ENCODE results near the gene PARVG.

The PARVG gene

DNA sequence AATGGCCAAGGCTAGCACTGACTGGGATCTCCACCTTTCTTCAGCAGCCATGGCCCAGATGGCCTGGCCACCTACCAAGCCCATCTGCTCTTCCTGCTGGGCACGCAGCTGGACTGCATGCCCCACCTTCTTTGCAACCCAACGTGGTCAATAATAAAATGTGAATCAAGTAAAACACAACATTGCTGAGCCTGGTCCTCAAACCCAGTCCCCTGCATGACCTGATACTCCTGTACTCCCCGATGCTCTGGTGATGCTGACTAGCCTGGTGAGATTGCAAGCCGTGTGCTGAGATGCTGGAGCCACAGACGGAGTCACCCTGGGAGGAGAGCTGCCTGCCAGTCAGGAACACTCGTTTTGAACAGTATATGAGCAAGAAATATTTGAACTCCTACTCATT lies 34.0 kb downstream of the PARVG start:
- Histone ChIP-seq H3K27me3 (ENCODE audit: control insufficient read depth in 3 of 3, insufficient read depth in 3 of 3, low read depth in 1 of 3, low read length in 3 of 3) (no peaks in the 10 kb centered on the region), H2BK12ac (ENCODE audit: low read length) (no peak overlapping the region), H3K27ac (replicated peaks; ENCODE audit: low read length) (no peak overlapping the region), H3K4ac (ENCODE audit: low read length) (no peak overlapping the region), H2AFZ (ENCODE audit: low read length) (no peak overlapping the region), H2BK120ac (ENCODE audit: low read depth, low read length) (no peak overlapping the region), H3K14ac (ENCODE audit: low read length) (no peak overlapping the region), H4K8ac (ENCODE audit: low read depth, low read length) (no peak overlapping the region), H3K4me1 (ENCODE audit: control insufficient read depth in 2 of 2, insufficient read depth in 1 of 2, low read depth in 1 of 2, low read length in 2 of 2) (peaks cover 0 to 5% of the 10 kb centered on the region in 2 donors), H2BK15ac (ENCODE audit: low read length) (no peak overlapping the region), H3K79me1 (ENCODE audit: low read depth, low read length) (no peaks in the 10 kb centered on the region), H3K9ac (ENCODE audit: low read depth, low read length, poor library complexity) (no peak overlapping the region), H3K9me3 (replicated peaks in 1 of 2; ENCODE audit: control insufficient read depth in 2 of 2, insufficient read depth in 1 of 2, low read depth in 1 of 2, low read length in 2 of 2) (peaks cover 0 to 4% of the 10 kb centered on the region in 2 donors), H3K4me3 (ENCODE audit: low read length in 2 of 2) (no peak overlapping the region), H3K4me2 (ENCODE audit: insufficient read depth, low read length, poor library complexity, severe bottlenecking) (no peak overlapping the region), H4K91ac (ENCODE audit: low read depth, low read length, poor library complexity) (no peak overlapping the region), H3K23ac (ENCODE audit: low read depth, low read length, poor library complexity) (no peak overlapping the region), H2BK5ac (ENCODE audit: low read length) (no peak overlapping the region), H2AK5ac (ENCODE audit: low read depth, low read length) (no peak overlapping the region), H3K18ac (ENCODE audit: low read length) (no peak overlapping the region), H3K36me3 (replicated peaks in 1 of 2; ENCODE audit: control insufficient read depth in 2 of 2, insufficient read depth in 2 of 2, low read length in 2 of 2) (no peaks in the 10 kb centered on the region)
- WGBS, 2 donors (ENCODE audit: extremely low coverage in 2 of 2, insufficient read length in 2 of 2, insufficient replicate concordance in 1 of 2): no CpG with 5 or more reads among the region's 6 CpGs
- DNase-seq (ENCODE audit: low spot score): no peak

- no peak overlapping the region for H4K8ac ChIP-seq (ENCODE audit: low read depth, low read length)
- H3K27ac ChIP-seq (replicated peaks; ENCODE audit: low read length): no peak overlapping the region
- H2BK12ac ChIP-seq (ENCODE audit: low read length): no peak overlapping the region
- H4K91ac ChIP-seq (ENCODE audit: low read depth, low read length, poor library complexity): no peak overlapping the region
- H2AK5ac ChIP-seq (ENCODE audit: low read depth, low read length): no peak overlapping the region
- no peak for DNase-seq (ENCODE audit: low spot score)
- WGBS, 2 donors (ENCODE audit: extremely low coverage in 2 of 2, insufficient read length in 2 of 2, insufficient replicate concordance in 1 of 2): no CpG with 5 or more reads among the region's 4 CpGs
- H3K18ac ChIP-seq (ENCODE audit: low read length): no peak overlapping the region
- H2BK5ac ChIP-seq (ENCODE audit: low read length): no peak overlapping the region
- H3K27me3 ChIP-seq (ENCODE audit: control insufficient read depth in 3 of 3, insufficient read depth in 3 of 3, low read depth in 1 of 3, low read length in 3 of 3): no peaks in the 10 kb centered on the region
- no peak overlapping the region for H2AFZ ChIP-seq (ENCODE audit: low read length)
- no peaks in the 10 kb centered on the region for H3K36me3 ChIP-seq (replicated peaks in 1 of 2; ENCODE audit: control insufficient read depth in 2 of 2, insufficient read depth in 2 of 2, low read length in 2 of 2)
- H3K4me2 ChIP-seq (ENCODE audit: insufficient read depth, low read length, poor library complexity, severe bottlenecking): no peak overlapping the region
- no peak overlapping the region for H3K4ac ChIP-seq (ENCODE audit: low read length)
- H3K4me3 ChIP-seq (ENCODE audit: low read length in 2 of 2): no peak overlapping the region
- no peak overlapping the region for H2BK15ac ChIP-seq (ENCODE audit: low read length)
- no peak overlapping the region for H3K14ac ChIP-seq (ENCODE audit: low read length)
- no peak overlapping the region for H3K9ac ChIP-seq (ENCODE audit: low read depth, low read length, poor library complexity)
- H3K79me1 ChIP-seq (ENCODE audit: low read depth, low read length): no peaks in the 10 kb centered on the region
- H3K4me1 ChIP-seq (ENCODE audit: control insufficient read depth in 2 of 2, insufficient read depth in 1 of 2, low read depth in 1 of 2, low read length in 2 of 2): peaks cover 0 to 5% of the 10 kb centered on the region in 2 donors
- no peak overlapping the region for H2BK120ac ChIP-seq (ENCODE audit: low read depth, low read length)
- H3K23ac ChIP-seq (ENCODE audit: low read depth, low read length, poor library complexity): no peak overlapping the region
- peaks cover 0 to 4% of the 10 kb centered on the region in 2 donors for H3K9me3 ChIP-seq (replicated peaks in 1 of 2; ENCODE audit: control insufficient read depth in 2 of 2, insufficient read depth in 1 of 2, low read depth in 1 of 2, low read length in 2 of 2)
These were observed 34.6 kb downstream of the PARVG start for GRCh38 chr22:44215287-44215686.

GRCh38 chr22:44217346-44217745 lies 36.6 kb downstream of the PARVG start:
- no CpG with 5 or more reads among the region's 7 CpGs for WGBS, 2 donors (ENCODE audit: extremely low coverage in 2 of 2, insufficient read length in 2 of 2, insufficient replicate concordance in 1 of 2)
- no peak overlapping the region for H3K4me2 ChIP-seq (ENCODE audit: insufficient read depth, low read length, poor library complexity, severe bottlenecking)
- H2BK120ac ChIP-seq (ENCODE audit: low read depth, low read length): no peak overlapping the region
- H3K4me1 ChIP-seq (ENCODE audit: control insufficient read depth in 2 of 2, insufficient read depth in 1 of 2, low read depth in 1 of 2, low read length in 2 of 2): no peaks in the 10 kb centered on the region
- no peak overlapping the region for H2BK5ac ChIP-seq (ENCODE audit: low read length)
- no peak overlapping the region for H3K18ac ChIP-seq (ENCODE audit: low read length)
- no peak overlapping the region for H2BK12ac ChIP-seq (ENCODE audit: low read length)
- no peak overlapping the region for H3K27ac ChIP-seq (replicated peaks; ENCODE audit: low read length)
- no peak overlapping the region for H2AFZ ChIP-seq (ENCODE audit: low read length)
- no peak for DNase-seq (ENCODE audit: low spot score)
- peak overlapping the region; percentile 8 for H2AK5ac ChIP-seq (ENCODE audit: low read depth, low read length)
- no peaks in the 10 kb centered on the region for H3K27me3 ChIP-seq (ENCODE audit: control insufficient read depth in 3 of 3, insufficient read depth in 3 of 3, low read depth in 1 of 3, low read length in 3 of 3)
- H4K91ac ChIP-seq (ENCODE audit: low read depth, low read length, poor library complexity): no peak overlapping the region
- no peaks in the 10 kb centered on the region for H3K36me3 ChIP-seq (replicated peaks in 1 of 2; ENCODE audit: control insufficient read depth in 2 of 2, insufficient read depth in 2 of 2, low read length in 2 of 2)
- no peak overlapping the region for H4K8ac ChIP-seq (ENCODE audit: low read depth, low read length)
- H3K4me3 ChIP-seq (ENCODE audit: low read length in 2 of 2): no peak overlapping the region
- no peak overlapping the region for H3K4ac ChIP-seq (ENCODE audit: low read length)
- H3K79me1 ChIP-seq (ENCODE audit: low read depth, low read length): no peaks in the 10 kb centered on the region
- H2BK15ac ChIP-seq (ENCODE audit: low read length): no peak overlapping the region
- H3K9me3 ChIP-seq (replicated peaks in 1 of 2; ENCODE audit: control insufficient read depth in 2 of 2, insufficient read depth in 1 of 2, low read depth in 1 of 2, low read length in 2 of 2): peaks cover 0 to 4% of the 10 kb centered on the region in 2 donors
- H3K14ac ChIP-seq (ENCODE audit: low read length): no peak overlapping the region
- no peak overlapping the region for H3K23ac ChIP-seq (ENCODE audit: low read depth, low read length, poor library complexity)
- H3K9ac ChIP-seq (ENCODE audit: low read depth, low read length, poor library complexity): no peak overlapping the region

DNA sequence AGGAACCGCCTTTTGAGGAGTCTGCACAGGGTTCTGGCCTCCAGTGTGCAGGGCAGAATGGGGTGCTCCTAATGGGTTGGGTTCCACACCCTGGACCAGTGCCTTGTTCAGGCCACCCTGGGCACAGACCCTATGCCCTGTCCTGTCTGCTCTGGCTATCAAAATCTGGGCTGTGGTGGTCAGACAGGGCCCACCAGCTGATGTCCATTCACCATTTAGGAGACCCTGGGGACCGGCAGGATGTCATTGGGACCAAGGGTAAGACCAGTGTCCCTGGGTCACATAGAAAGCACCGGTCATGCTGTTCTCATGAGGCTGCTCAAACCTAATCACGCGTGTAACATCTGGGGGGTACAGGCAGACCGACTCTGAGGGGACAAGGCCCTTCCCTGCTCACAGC lies 37.3 kb downstream of the PARVG start:
- Histone ChIP-seq H3K79me1 (ENCODE audit: low read depth, low read length) (no peaks in the 10 kb centered on the region), H3K18ac (ENCODE audit: low read length) (peak overlapping the region; percentile 29), H2BK120ac (ENCODE audit: low read depth, low read length) (no peak overlapping the region), H2AK5ac (ENCODE audit: low read depth, low read length) (no peak overlapping the region), H2BK15ac (ENCODE audit: low read length) (no peak overlapping the region), H2BK5ac (ENCODE audit: low read length) (no peak overlapping the region), H3K4me2 (ENCODE audit: insufficient read depth, low read length, poor library complexity, severe bottlenecking) (no peak overlapping the region), H3K9ac (ENCODE audit: low read depth, low read length, poor library complexity) (no peak overlapping the region), H2BK12ac (ENCODE audit: low read length) (no peak overlapping the region), H3K27me3 (ENCODE audit: control insufficient read depth in 3 of 3, insufficient read depth in 3 of 3, low read depth in 1 of 3, low read length in 3 of 3) (no peaks in the 10 kb centered on the region), H3K27ac (replicated peaks; ENCODE audit: low read length) (no peak overlapping the region), H4K8ac (ENCODE audit: low read depth, low read length) (no peak overlapping the region), H3K14ac (ENCODE audit: low read length) (no peak overlapping the region), H4K91ac (ENCODE audit: low read depth, low read length, poor library complexity) (no peak overlapping the region), H2AFZ (ENCODE audit: low read length) (no peak overlapping the region), H3K36me3 (replicated peaks in 1 of 2; ENCODE audit: control insufficient read depth in 2 of 2, insufficient read depth in 2 of 2, low read length in 2 of 2) (no peaks in the 10 kb centered on the region), H3K4ac (ENCODE audit: low read length) (no peak overlapping the region), H3K4me1 (ENCODE audit: control insufficient read depth in 2 of 2, insufficient read depth in 1 of 2, low read depth in 1 of 2, low read length in 2 of 2) (no peaks in the 10 kb centered on the region), H3K9me3 (replicated peaks in 1 of 2; ENCODE audit: control insufficient read depth in 2 of 2, insufficient read depth in 1 of 2, low read depth in 1 of 2, low read length in 2 of 2) (peaks cover 0 to 4% of the 10 kb centered on the region in 2 donors), H3K23ac (ENCODE audit: low read depth, low read length, poor library complexity) (no peak overlapping the region), H3K4me3 (ENCODE audit: low read length in 2 of 2) (no peak overlapping the region)
- no peak for DNase-seq (ENCODE audit: low spot score)
- WGBS, 2 donors (ENCODE audit: extremely low coverage in 2 of 2, insufficient read length in 2 of 2, insufficient replicate concordance in 1 of 2): no CpG with 5 or more reads among the region's 6 CpGs

All from neuronal stem cell (in vitro differentiated cells).